Panc1 (cell line): ENCODE measurements around the gene SLC9B1. TPM values are rescaled to one million over a fixed set of nuclear protein-coding genes. Genes with fewer than 3 reads are reported as not detected.

Source experiments
- ATAC-seq: fragments of 200-7000 bp; cut with Tn5 transposase; 2 replicates; pipeline ENCODE4 v1.9.1; 2020; ENCODE audit warnings: mild to moderate bottlenecking, moderate library complexity
- BruUV-seq: library from RNA; stranded (reverse); fragments of 400-500 nt; replicated peaks from 2 replicates; lab custom pipeline; 2021; lab: Mats Ljungman, UMichigan
- CTCF ChIA-PET: fragments of 300-600 bp; sonication (Branson Sonifier 250); formaldehyde crosslinking; loops from one replicate; lab custom pipeline; 2022; ENCODE audit warnings: antibody characterized with exemption; lab: Charles Lee
- POLR2A ChIA-PET: fragments of 300-600 bp; sonication (Branson Sonifier 250); formaldehyde crosslinking; loops from one replicate; lab custom pipeline; 2022; ENCODE audit warnings: antibody characterized with exemption; lab: Charles Lee
- DNase-seq: peaks from one replicate; pipeline ENCODE4 v3.0.0-alpha.2; 2010; ENCODE audit warnings: low read depth, low spot score
- H3K27ac ChIP-seq: 2 replicates; pipeline ENCODE4 v1.5.1; 2011; ENCODE audit warnings: mild to moderate bottlenecking, low read length, inconsistent platforms
- H3K27me3 ChIP-seq: fragments of 200-500 bp; sonication (Bioruptor generic); 2 replicates; pipeline ENCODE4 v1.6.0; 2014; ENCODE audit warnings: low read length, inconsistent platforms; ENCODE audit not compliant: control insufficient read depth, insufficient read depth
- H3K36me3 ChIP-seq: fragments of 200-500 bp; sonication (Bioruptor generic); 2 replicates; pipeline ENCODE4 v1.5.1; 2014; ENCODE audit warnings: inconsistent platforms, mild to moderate bottlenecking, low read length, moderate library complexity; ENCODE audit not compliant: control insufficient read depth, insufficient read depth
- H3K4me1 ChIP-seq: 2 replicates; pipeline ENCODE4 v1.5.1; 2011; ENCODE audit warnings: inconsistent platforms, mild to moderate bottlenecking, low read length, moderate library complexity; ENCODE audit not compliant: control insufficient read depth, insufficient read depth
- H3K4me3 ChIP-seq, 2 experiments: 2 replicates each; pipeline ENCODE4 v1.5.1; 2011 to 2012; ENCODE audit warnings: low read depth in 2 of 2, low read length in 2 of 2, mild to moderate bottlenecking in 2 of 2, inconsistent platforms in 1 of 2, moderate library complexity in 1 of 2
- H3K9me3 ChIP-seq: fragments of 200-500 bp; sonication (Bioruptor generic); 2 replicates; pipeline ENCODE4 v1.5.1; 2014; ENCODE audit warnings: low read depth, mild to moderate bottlenecking, inconsistent platforms, low read length, moderate library complexity; ENCODE audit not compliant: control insufficient read depth, insufficient read depth
- POLR2AphosphoS5 ChIP-seq: IDR thresholded peaks from 2 replicates; pipeline ENCODE4 v1.6.1; 2012; ENCODE audit warnings: mild to moderate bottlenecking, low read depth, low read length, moderate library complexity
- SIN3A ChIP-seq: IDR thresholded peaks from 2 replicates; pipeline ENCODE4 v1.6.1; 2012; ENCODE audit warnings: low read depth, mild to moderate bottlenecking, low read length, moderate library complexity, borderline replicate concordance; ENCODE audit not compliant: insufficient read depth
- TCF7L2 ChIP-seq: IDR thresholded peaks from 2 replicates; pipeline ENCODE4 v1.6.1; 2011; ENCODE audit warnings: mild to moderate bottlenecking, low read depth, low read length, inconsistent platforms
- in situ Hi-C: cut with HindIII; loops from 2 replicates; pipeline ENCODE4 v1.10.0; 2016; ENCODE audit warnings: low sequenced_read_pairs, low pct_unique_long_range_greater_than_20kb
- intact Hi-C: fragments of 100-400 bp; cut with micrococcal nuclease; formaldehyde crosslinking; loops from one replicate; pipeline ENCODE4 v1.10.0; 2022; ENCODE audit not compliant: unreplicated experiment
- total RNA-seq: library from RNA; stranded (reverse); gene quantifications from one replicate; pipeline ENCODE4 v1.2.1, GENCODE V29; 2021; ENCODE audit not compliant: unreplicated experiment
- TF ChIP-seq, protein P1 (sequence below), 2 experiments: IDR thresholded peaks; 2 replicates each; pipeline ENCODE4 v1.6.1; 2011 to 2012; ENCODE audit warnings: low read depth in 2 of 2, control low read depth in 1 of 2, low read length in 1 of 2, mild to moderate bottlenecking in 1 of 2, moderate library complexity in 1 of 2; ENCODE audit not compliant: insufficient read depth in 1 of 2
- TF ChIP-seq, protein P2 (sequence below): fragments of 450-650 bp; IDR thresholded peaks from 2 replicates; pipeline ENCODE4 v1.5.1; 2017; ENCODE audit warnings: mild to moderate bottlenecking

The SLC9B1 gene
- total RNA-seq, 1 experiment from 2014 or later, result 0.41 TPM

DNA sequence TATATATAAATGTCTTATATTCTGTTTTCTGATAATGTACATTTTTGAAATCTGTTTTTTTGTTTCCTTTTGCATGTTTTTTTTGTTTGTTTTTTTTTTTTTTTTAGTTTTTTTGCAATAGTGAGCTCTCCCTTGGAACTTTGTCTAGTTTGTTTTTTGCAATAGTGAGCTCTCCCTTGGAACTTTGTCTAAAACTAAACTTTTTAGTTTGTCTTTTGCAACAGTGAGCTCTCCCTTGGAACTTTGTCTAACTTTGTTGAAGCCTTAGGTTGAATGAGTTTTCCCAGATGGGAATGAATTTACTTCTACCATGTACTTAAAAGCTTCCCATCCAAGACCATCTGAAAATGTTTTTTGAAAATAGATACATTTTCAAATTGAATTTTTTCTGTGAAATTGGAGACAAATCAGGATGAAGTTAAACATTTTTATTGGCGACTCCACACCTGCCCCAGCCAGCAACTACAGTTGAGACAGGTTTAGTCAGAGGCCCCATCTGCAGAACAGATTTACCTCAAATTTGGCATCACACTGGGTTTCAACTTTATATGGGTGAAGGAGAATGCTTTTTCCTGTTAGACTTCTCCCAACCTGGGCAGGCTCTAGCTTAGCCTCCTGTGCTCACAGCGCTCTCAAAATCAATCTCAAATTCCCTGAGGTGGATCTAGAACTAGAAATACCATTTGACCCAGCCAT is 41.1 kb upstream of the SLC9B1 start:
- no peak for TF ChIP-seq SIN3A
- TF ChIP-seq POLR2AphosphoS5, result no peak
- TF ChIP-seq, protein P1, sequence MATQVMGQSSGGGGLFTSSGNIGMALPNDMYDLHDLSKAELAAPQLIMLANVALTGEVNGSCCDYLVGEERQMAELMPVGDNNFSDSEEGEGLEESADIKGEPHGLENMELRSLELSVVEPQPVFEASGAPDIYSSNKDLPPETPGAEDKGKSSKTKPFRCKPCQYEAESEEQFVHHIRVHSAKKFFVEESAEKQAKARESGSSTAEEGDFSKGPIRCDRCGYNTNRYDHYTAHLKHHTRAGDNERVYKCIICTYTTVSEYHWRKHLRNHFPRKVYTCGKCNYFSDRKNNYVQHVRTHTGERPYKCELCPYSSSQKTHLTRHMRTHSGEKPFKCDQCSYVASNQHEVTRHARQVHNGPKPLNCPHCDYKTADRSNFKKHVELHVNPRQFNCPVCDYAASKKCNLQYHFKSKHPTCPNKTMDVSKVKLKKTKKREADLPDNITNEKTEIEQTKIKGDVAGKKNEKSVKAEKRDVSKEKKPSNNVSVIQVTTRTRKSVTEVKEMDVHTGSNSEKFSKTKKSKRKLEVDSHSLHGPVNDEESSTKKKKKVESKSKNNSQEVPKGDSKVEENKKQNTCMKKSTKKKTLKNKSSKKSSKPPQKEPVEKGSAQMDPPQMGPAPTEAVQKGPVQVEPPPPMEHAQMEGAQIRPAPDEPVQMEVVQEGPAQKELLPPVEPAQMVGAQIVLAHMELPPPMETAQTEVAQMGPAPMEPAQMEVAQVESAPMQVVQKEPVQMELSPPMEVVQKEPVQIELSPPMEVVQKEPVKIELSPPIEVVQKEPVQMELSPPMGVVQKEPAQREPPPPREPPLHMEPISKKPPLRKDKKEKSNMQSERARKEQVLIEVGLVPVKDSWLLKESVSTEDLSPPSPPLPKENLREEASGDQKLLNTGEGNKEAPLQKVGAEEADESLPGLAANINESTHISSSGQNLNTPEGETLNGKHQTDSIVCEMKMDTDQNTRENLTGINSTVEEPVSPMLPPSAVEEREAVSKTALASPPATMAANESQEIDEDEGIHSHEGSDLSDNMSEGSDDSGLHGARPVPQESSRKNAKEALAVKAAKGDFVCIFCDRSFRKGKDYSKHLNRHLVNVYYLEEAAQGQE (IDR thresholded peaks at IDR 0.05; ENCODE audit: insufficient read depth in 1 of 2, low read depth in 2 of 2, low read length in 1 of 2), result no peak
- no peak for TF ChIP-seq TCF7L2
- TF ChIP-seq, protein P2, sequence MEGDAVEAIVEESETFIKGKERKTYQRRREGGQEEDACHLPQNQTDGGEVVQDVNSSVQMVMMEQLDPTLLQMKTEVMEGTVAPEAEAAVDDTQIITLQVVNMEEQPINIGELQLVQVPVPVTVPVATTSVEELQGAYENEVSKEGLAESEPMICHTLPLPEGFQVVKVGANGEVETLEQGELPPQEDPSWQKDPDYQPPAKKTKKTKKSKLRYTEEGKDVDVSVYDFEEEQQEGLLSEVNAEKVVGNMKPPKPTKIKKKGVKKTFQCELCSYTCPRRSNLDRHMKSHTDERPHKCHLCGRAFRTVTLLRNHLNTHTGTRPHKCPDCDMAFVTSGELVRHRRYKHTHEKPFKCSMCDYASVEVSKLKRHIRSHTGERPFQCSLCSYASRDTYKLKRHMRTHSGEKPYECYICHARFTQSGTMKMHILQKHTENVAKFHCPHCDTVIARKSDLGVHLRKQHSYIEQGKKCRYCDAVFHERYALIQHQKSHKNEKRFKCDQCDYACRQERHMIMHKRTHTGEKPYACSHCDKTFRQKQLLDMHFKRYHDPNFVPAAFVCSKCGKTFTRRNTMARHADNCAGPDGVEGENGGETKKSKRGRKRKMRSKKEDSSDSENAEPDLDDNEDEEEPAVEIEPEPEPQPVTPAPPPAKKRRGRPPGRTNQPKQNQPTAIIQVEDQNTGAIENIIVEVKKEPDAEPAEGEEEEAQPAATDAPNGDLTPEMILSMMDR, result no peak
- no peak overlapping the region for H3K27ac ChIP-seq
- CTCF ChIA-PET, result no interaction called here
- no peaks in the 10 kb centered on the region for H3K27me3 ChIP-seq
- no peak overlapping the region for H3K4me3 ChIP-seq
- no peaks in the 10 kb centered on the region for H3K4me1 ChIP-seq
- no peak for DNase-seq
- POLR2A ChIA-PET, result interaction anchor here (0.6 kb wide), 1 partner anchor 237 kb away, joined by 10 read pairs; no protein-coding TSS in a partner anchor
- BruUV-seq, result no TSS peak
- H3K36me3 ChIP-seq, result peaks cover 2% of the 10 kb centered on the region; the same call in 1 of the 2 replicates
- no peak for ATAC-seq
- in situ Hi-C loops, result no loop called here
- intact Hi-C loops, result no loop called here
- no peaks in the 10 kb centered on the region for H3K9me3 ChIP-seq

DNA sequence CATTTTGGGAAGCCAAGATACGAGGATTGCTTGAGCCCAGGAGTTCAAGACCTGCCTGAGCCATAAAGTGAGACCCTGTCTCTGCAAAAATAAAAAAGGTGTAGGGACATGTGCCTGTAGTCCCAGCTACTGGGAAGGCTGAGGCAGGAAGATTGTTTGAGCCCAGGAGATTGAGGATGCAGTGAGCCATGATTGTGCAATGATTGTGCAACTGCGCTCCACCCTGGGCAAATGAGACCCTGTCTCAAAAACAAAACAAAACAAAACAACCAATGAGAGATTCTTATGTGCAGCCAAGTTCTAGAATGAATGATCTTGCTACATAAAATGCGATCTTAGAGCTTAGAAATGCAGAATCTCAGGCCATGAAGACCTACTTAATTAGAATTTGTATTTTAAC is 34.5 kb upstream of the SLC9B1 start:
- CTCF ChIA-PET, result no interaction called here
- intact Hi-C loops, result loop anchor here (5.0 kb wide), 1 partner anchor 33 kb away; no protein-coding TSS in a partner anchor
- H3K27me3 ChIP-seq, result no peaks in the 10 kb centered on the region
- no peak overlapping the region for H3K4me3 ChIP-seq
- TF ChIP-seq, protein P1 (IDR thresholded peaks at IDR 0.05; ENCODE audit: insufficient read depth in 1 of 2, low read depth in 2 of 2, low read length in 1 of 2), result no peak
- no peak for TF ChIP-seq TCF7L2
- no peak for TF ChIP-seq POLR2AphosphoS5
- TF ChIP-seq, protein P2, result no peak
- POLR2A ChIA-PET, result no interaction called here
- no peak for DNase-seq
- no peaks in the 10 kb centered on the region for H3K36me3 ChIP-seq
- in situ Hi-C loops, result no loop called here
- no peaks in the 10 kb centered on the region for H3K9me3 ChIP-seq
- H3K4me1 ChIP-seq, result no peaks in the 10 kb centered on the region
- no peak overlapping the region for H3K27ac ChIP-seq
- no peak for ATAC-seq
- no TSS peak for BruUV-seq
